ENCODE data around the gene ALOX15B.

The ALOX15B gene

DNA sequence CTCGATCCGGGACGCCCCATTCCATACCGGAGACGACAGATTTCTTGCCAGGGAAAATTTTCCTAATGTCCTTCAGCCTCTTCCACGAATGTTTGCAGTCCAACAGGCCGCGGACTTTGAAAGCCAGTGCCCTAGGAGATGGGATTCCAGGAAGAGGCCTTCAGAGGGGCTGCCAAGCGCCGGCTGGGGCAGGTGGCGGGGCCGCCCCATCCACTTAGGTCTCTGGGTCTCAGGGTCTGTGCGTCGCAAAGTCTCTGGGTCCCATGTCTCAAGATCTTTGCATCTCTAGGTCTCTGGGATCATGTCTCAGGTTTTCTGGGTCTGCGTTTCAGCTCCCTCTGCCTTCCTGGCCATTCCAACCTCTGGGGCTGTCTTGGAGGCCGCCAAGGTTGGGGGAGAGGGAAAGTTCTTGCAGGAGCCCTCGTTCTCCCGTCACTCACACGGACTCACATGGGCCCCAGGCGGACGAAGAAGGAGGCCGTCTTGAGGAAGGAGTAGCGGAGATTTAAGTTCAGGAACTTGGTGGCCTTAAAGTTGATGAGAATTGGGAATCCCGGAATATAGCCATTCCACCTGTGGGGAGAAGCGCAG is 41.4 kb downstream of the ALOX15B start:
- DNase-seq (peak; percentile 3), ATAC-seq (no peak)

DNA sequence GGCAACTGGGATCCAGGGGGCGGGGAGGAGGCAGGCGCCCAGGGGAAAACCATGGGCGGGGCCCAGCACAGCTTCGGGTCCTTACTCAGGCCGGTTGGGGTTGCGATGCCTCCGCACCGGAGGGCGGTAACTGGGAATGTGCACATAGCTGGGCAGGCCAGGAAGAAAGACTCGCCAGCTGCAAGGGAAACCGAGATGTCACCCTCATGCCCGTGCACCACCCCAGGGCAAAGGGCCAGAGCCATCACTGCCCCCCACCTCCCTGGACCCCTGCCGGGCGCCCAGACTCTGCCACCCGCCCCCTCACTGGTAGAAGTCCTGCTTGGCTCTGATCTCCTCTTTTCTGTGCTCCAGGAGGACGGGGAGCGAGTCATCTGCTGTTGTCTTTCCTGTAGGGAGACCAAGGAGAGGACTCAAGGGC is 42.0 kb downstream of the ALOX15B start:
- no peak for DNase-seq
- ATAC-seq, result no peak

DNA sequence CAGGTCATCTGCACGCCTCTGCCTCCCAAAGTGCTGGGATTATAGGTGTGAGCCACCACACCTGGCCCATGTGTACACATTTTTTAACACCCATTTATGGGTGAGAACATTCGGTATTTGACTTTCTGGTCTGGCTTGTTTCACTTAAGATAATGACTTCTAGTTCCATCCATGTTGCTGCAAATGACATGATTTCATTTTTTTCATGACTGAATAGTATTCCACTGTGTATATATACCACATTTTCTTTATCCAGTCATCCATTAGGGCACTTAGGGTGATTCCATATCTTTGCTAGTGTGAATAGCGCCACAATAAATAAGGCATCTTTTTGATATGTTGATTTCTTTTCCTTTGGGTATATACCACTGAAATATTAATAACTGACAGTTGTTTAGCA is 43.0 kb downstream of the ALOX15B start:
- ATAC-seq (no peak), DNase-seq (no peak)

DNA sequence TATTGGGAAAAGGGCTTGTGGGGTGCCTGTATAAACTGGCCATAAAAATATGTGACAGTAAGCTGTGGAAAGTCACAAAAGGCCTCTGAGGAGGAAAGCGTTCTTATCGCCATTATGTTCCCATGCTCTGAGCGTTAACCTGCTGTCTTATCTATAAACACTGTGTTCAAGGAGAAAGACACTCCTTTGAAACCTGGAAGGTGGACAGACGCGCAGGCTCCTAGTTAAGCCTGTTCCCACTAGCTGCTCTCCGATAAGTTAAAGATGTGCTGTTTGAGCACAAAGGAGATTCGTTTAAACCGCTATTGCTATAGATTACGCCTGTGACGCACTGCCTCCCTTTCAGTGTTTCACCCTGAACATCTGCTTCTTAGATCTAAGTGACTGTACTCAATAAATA is 43.4 kb downstream of the ALOX15B start:
- no peak for ATAC-seq
- no peak for DNase-seq

DNA sequence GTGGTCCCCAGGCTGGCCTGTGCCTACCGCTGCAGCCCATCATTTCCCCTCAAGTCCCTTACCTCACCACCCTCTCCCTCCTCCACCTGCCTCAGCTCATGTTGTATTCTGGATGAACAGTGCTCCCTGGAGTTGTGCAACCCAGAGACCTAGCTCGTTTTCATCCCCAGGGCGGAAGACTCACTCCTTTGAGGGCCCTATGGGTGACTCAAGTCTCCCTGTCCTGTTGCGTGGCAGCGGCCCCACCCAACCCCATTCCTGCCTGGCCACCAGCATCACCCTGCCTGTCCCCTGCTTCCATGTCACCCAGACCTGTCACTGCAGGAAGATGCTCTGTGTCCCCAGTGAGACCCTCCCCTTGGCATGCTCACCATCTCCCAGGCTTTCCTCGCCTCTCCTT is 45.4 kb downstream of the ALOX15B start:
- DNase-seq (no peak), ATAC-seq (no peak)

DNA sequence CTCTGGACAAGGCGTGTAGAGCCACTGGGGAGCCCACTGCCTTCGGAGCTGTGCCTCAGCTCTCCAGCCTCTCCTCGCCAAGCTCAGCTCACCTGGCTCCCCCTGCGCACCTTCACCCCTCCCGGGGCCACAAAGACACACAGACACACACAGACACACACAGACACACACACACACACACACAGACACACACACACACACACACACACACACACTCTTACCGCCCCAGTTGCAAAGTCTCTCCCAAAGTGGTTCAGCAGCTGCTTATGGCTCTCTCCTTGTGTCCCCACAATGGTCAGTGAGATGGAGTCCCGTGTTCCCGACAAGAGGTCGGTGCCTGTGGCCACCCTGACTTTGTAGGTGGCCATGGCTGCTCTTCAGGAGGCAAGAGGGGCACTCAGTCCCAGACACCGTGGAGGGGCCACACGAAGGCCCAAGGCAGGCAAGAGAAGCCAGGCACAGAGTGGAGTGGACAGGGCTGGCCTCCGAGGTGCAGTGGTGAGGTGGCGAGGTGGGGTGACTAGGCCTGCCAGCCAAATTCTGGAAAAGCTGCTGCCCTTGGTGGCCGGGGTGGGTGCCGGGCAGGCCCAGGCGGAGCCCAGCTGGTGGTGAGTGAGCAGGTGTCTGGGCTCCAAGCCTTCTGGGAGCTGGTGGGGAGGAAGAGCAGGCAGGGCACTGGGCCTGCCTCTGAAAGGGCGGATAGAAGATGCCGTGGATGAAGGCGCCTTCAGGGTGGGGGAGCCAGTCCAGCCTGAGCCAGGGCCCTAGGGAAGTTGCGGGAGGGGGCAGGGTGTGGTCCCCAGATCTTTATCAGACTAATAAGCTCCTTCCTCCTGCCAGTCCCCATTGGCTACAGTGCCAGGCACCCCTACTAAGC is 48.5 kb downstream of the ALOX15B start, which contains the start of gene ALOX12B:
Gene ALOX12B, minus strand, starts transcription at position 642 of the 877 bp plus-strand sequence. Its CDS starts 274 bp downstream, at position 368.
- DNase-seq (no peak), ATAC-seq (no peak)

DNA sequence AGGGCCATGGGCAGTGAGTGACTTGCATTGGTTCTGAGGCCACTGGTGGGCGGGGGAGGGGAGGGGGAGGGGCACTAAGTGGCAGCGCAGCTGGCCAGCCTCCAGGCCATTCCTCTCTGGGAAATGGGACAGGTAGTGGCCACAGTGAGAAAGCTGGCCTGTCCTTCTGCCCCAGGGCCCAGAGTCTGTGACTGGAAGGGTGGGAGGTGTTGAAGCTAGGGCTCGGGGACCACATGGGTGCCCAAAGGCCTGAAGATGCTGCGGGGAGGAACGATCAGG is 49.0 kb downstream of the ALOX15B start:
- DNase-seq (no peak), ATAC-seq (no peak)

DNA sequence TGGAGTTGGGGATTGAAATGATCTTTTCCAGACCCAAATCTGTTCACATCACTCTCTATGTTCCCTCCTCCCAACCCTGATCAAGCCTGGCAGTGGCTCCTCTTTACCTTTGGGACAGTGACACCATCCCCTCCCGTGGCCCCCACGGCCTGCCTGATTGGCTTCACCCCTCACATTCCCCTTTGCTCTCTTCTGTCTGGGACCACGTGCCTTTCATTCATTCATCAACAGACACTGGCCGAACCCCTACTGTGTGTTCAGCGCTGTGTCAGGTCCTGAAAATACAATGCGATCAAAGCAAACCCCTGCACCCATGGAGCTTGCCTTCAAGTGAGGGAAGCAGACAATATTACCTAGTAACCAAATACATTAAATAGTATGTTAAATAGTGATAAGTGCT is 50.9 kb downstream of the ALOX15B start:
- DNase-seq (no peak), ATAC-seq (no peak)

DNA sequence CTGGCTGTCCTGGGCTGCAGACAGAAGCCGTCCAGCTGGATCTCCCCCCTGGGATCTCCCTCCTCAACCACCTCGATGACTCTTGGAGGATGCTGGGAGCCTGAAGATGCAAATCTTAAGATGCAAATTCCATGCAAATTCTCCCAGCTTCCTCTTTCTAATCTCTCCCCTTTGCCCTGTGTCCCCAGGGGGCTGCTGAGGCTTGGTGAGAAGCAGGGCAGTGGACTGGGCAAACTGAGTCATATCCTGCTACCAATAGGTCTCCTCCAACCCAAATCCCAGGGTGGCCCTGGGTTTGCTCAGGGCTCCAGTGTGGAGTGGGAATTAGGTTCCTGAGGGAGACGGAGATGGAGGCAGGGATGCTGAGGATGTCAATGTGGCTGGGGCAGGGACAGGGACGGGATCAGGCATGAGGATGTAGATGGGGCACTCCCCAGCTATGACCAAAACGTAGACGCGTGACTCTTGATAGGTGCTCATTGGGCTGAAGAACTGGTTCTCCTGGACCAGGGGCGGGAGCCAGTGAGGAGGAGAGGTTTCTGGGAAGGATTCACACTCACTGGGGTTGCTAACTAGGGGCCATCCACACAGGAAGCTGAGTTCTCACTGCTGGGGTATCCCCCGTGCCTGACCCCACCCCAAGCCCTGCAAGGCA is 52.3 kb downstream of the ALOX15B start:
- DNase-seq (no peak), ATAC-seq (no peak)

DNA sequence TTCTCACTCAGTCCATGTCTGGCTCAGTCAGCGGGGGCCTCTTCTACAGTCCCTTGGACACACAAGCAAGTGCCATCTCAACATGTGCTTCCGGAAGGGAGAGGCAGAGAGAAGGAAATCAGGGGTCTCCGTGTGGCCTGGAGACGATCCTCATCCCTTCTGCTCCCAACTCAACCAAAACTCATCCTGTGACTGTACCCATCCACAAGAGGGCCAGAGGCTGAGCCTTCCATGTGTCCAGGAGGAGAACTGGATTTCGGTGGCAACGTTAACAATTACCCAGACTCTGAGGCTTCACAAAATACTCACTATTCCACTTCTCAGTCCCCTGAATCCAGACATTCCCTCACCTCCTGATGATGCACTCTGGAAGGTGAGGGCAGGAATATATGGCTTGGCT is 56.5 kb downstream of the ALOX15B start:
- DNase-seq (no peak), ATAC-seq (no peak)

DNA sequence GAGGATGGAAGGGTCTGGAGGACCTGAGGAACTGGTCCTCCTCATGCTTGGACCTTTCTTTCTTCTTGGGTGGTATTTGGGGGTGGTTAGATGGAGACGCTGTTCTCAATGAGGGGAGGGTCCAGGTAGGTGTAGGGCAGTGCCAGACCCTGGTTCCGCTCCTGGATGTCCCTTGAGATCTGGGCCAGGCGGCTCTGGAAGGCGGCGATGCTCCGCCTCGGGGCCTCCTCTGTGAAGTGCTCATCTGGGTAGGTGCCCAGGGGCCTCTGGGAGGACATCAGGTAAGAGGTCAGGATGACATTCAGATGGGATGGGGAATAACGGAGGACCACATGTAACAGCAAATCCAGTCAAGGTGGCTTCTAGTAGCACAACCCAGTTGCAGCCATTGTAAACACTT is 57.7 kb downstream of the ALOX15B start:
- ATAC-seq (no peak), DNase-seq (no peak)
